Activated CD4-positive, alpha-beta T cell treated with anti-CD3 and anti-CD28 coated beads, Interleukin-2, Interleukin-6, amounts not matched to agents 100 ng/mL and 50 ng/mL, durations not matched to agents 16 hours and 8 hours (primary cell): ENCODE data around the gene SMAD3.

Experiments used
- DNase-seq: peaks from one replicate; pipeline ENCODE4 v3.0.0-alpha.2; 2020

The SMAD3 gene

DNA sequence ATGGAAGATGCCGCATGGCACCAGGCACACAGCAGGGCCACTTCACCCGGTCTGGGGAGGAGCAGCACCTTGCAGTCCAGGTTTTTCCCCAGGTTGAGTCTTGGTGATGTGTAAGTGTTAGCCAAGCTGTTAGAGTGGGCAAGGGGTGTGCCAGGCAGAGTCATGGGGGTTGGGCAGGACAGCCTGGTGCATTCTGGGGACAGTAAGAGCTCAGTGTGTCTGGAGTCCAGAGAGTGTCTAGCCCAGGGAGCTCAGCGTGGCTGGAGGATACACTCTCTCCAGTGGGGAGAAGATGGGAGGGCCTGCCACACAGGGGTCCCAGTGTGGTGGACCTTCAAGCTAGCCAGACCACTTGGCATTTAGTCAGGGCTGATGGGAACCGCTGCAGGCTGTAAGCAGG lies 101.7 kb downstream of the SMAD3 start:
- DNase-seq, result no peak

DNA sequence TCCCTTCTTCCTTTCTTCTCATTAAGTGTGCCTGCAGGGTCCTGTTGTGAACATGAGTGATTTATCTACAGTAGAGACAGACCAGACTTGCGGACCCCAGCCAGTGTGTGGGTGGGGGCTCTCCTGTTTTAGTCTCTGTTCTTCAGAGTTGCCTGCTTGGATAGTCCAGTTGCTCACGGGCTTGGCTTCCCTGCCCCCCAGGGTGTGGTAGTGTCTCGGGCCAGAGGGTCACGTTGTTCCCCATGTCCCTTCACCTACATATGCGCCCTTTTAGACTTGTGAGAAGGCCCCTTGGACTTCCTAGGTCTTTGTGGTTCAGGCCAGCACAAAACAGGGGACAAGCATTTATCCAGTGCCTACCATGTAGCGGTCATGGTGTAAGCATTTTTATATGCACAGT lies 103.3 kb downstream of the SMAD3 start:
- no peak for DNase-seq

DNA sequence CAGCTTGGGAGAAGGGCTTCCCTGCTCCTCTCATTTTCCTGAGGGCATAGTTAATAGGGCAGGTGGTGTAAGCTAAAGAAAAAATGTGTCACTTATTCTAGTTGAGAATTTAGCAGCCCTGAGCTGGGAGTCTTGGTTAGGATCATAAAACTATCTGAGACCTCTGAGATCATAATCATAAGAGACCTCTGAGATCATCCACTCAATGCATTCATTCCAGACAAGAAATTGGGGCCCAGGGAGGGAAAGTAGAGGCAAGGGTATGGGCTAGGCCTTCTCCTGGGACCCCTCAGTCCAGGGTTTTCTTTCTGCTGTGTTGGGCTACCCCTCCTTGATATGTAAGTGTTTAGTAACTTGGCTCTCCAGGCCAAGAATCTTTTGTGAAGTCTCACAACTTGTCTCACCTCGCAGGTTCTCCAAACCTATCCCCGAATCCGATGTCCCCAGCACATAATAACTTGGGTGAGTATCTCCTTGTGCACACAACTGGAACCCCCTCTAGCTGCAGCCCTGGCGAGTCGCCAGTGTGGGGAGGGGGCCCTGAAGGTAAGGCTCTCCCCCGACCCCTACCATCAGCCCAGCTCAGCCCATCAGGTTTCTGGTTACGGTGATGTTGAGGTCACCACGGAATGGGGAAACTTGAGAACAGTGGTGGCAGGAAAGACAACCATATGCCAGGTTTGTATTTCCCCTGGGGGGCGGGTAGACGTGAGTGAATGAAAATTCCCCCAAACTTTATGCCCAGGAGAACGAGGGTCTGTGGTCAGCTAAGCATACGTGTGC lies 104.9 kb downstream of the SMAD3 start:
- no peak for DNase-seq

DNA sequence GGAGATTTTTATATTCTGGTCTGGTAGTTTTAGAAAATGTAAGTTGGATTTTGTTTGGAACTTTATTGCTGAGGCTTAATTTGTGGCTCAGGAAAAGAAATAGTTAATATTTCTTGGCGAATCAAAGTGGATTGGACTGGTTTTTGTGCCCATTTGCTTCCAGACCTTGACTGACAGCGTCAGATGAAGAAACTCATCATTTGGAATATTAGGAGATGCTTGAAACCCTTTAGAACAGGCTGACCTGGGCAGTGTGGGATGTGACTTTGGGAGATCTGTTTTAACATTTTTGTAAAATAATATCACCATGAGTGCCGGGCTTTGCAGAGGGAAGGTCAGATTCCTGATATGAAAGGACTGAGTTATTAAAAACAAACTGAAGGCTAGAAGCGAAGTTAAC lies 106.1 kb downstream of the SMAD3 start:
- DNase-seq, result no peak

DNA sequence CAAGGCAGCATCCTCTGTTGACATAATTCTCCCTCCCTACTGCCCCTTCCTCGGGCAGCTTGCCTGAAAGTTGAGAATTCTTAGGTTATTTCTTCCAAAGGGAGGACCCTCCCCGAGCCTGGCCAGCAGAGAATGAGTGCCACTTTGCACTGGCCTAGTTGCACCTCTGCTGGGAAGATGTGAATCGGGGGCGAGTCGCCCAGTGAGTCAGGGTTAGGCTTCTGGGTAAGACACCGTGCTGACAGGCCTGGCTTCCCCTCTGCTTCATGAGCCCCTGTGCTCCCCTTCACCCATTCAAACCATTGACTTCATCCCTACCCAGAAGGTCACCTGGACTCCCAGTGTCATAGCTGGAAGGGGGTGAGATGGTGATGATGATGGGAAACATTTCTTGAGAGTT lies 106.8 kb downstream of the SMAD3 start:
- no peak for DNase-seq

DNA sequence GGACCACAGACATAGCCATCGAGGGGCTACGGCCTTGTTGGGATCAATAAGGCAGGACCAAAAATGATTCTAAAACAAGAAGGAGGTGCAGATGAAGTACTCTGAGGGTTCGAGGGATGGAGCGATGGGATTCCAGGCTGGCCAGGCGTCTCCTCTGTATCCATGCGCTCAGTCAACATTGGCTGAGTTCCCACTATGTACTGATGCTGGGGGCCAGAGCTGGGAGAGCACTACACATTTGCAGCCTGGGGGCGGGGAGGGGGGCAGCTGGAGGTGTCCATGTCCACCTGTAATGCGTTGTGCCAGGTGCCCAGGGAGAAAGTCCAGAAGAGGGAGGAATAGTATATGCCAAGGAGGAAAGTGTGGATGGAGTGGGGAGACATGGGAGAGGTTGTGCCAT lies 107.6 kb downstream of the SMAD3 start:
- DNase-seq, result no peak

DNA sequence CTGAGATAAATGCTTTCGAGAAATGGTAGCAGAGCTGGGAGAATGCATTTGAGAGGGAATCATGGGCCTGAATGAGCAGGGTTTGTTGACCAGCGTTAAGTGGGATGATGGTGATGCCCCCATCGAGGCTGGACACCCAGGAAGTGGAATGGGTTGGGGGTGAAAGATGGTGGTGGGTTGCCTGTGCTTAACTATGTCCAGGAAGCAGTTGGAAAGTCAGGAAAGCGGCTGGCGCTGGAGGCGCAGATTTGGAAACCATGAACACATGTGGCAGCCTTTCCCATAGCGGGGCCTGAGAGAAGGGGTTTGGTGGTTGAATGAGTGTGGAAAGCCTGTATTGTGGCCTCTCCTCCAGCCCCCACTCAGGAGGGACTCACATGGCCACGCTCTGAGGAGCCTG lies 108.4 kb downstream of the SMAD3 start:
- DNase-seq, result no peak

DNA sequence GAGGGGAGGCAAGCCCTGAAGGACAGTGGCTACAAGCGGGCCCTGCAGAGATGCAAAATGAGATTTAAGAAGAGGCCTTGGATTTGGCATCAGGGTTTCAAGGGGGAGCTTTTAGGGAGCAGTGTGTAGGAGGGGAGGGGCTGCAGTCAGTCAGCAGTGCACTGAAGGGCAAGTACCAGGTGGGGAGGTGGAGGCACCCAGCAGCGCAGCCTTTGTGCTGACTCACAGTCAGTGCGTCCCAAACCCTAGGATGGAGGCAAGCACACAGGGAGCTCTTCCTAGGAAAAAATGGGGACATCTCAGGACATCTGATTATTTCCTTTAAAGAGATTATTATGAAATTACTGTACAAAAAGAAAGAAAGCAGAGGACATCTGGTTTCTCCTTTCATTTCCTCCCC lies 109.0 kb downstream of the SMAD3 start:
- no peak for DNase-seq

DNA sequence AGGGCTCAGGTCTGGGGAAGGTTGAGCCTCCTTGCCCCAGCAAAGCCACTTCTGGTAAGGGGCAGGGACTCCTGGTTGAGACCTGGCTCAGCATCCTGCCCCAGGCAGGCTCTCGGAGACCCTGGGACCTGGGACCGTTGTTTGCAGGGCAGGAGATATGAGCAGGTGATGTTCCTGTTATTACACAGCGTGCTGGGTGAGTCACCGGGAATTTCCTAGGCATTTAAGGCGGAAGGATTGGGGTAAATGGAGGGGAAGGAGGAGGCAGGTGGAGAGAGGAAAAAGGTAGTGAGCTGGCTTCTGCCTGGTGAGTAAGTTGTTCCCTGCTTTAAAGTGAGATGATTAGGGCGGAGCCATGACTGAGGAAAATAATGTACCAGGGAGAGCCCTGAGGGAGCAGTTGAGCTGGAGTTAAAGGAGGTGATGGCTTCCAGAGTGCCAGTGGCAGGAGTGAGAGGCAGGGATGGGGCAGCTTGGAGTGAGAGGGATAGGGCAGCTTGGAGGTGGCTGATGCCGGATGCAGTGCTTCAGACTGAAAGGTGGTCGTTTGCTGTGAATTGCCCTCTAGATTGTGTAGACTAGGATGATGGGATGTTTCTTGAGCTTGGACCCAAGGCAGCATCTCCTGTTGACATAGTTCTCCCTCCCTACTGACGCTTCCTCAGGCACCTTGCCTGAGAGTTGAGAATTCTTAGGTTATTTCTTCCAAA lies 109.6 kb downstream of the SMAD3 start:
- peak; percentile 52 for DNase-seq

DNA sequence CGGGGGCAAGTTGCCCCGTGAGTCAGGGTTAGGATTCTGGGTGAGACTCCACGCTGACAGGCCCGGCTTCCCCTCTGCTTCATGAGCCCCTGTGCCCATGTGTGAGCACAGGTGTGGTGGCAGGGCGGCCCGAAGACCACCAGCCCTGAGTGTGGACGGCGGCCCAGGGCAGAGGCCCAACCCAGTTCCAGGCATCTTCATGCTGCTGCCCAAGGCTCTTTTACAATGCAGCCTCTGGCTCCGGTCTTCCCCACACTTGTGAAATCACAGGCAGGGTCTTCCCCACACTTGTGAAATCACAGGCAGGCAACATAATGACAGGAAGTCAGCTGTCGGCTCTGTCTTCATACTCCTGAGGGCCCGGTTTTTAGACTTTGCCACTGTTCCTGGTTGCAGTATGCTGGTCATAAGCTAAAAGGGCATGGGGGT lies 110.3 kb downstream of the SMAD3 start:
- peak; percentile 55 for DNase-seq

DNA sequence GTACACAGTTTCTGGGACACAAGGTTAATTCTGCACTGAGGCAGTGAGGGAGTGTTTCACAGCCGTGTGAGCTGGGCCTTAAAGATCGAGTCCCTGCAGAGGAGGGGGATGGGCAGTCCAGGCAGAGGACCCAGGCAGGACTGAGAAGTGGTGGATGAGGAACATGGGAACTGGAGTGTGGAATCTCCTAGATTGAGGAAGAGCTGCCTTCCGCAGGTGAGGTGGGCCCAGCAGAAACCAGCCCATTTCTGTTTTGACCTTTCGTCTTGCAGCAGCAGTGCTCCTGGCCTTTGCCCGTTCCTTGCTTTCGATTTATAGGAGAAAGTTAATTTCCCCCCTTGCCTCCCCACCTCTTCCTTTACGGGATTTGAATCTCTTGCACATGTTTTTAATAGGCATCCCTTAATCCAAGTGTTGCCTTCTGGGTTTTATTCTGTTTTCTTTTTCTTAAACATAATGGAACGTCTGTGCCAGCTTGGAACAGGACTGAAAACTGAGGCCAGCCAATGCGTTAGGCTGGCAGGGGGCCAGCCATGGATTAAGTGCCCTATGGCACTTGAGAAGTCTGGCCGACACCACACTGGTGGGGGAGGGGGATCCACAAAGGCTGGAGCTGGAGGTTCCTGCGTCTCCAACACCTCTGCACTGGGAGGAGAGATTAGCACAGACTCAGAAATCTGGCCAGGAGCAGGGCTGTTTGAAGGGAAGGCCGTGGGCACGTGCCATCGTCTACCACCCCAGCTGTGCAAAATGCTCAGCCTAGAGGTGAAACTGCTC lies 111.0 kb downstream of the SMAD3 start:
- no peak for DNase-seq

DNA sequence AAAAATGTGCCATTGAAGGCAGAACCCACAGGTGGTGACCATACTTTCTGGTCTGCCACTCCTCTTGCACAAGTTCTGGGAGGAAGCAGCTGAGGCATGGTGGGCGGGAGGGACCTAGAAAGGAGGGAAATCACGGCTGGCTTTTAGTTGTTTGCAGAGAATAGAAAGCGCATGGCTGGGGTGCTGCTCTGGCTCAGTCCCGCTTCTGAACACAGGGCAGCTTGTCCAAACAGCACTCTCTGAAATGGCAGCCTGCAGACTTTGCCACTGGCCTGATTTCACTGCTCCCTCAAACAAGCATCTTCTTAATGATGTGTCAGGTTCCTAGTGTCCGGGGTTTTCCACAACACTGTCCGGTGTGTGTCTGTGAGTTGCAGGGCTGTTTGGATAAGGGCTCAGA lies 112.3 kb downstream of the SMAD3 start:
- DNase-seq, result no peak

DNA sequence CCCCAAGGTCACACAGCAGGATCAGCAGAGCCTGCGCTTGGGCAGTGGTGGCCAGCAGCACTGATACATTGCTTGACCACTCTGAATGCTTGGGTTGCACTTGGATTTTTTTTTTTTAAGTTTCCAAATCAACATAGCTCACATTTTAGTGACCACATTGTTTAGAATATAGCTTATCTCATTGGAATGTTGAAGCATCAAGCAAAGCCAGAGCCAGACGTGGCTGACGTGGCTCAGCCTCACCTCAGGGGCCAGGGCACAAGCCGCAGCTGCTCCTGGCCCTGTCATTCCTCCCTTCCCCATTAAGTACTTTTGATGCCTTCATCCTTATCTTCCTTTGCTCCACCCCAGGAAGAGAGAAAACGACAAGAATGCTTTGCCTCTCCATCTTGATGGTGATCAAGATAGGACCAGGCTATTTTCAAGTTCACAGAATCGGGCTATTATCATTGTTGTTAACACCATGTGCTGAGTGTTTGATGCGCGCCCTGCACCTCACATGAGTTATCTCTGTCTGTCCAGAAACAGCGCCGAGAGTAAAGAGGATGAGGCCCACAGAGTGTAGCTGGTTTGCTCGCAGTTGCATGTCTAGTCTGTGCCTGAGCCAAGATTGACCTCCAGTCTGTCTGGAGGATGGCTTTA lies 113.3 kb downstream of the SMAD3 start:
- no peak for DNase-seq

DNA sequence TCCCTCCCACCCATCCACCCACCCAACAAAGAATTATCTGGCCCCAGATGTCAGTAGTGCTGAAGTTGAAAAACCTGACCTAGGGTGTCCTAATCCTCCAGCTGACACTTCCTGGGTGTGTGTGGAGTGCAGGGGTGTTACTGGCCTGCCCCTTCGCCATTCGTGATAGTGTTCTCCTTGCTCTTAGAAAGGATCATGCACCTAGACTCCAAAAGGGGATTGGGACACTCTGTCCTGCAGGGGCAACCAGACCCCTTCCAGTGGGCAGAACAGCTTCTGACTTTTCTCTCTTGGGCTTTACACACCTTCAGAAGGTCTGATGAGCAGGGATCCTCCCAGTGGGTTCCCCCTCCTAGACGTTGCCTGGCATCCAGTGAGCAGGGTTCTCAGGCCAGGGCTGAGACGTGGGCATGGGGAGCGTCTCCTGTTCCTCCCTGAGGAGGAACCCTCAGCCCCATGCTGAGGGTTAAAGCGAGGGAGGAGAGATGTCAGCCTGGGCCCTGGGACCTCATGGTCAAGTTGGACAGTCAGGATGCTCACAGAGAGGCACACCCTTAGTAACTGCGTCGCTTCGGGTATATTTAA lies 114.1 kb downstream of the SMAD3 start:
- DNase-seq, result no peak

DNA sequence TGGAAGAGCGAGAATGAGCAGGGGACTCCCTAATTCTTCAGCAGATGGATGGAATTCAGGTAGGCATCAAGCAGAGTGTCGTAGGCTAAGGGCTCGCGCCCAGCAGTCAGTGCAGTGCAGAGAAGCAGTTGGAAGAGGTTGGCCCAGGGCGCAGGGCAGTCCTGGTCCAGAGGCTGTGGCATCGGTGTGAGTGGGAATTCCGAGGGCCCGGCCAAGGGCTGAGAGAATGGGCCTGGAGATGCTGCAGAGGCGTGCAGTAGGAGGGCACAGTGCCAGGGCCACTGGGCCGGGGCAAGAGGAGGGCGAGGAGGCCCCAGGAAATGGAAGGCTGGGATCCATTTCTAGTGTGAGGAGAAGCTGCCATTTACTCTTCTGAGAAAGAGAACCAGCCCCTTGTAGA lies 114.6 kb downstream of the SMAD3 start:
- no peak for DNase-seq

DNA sequence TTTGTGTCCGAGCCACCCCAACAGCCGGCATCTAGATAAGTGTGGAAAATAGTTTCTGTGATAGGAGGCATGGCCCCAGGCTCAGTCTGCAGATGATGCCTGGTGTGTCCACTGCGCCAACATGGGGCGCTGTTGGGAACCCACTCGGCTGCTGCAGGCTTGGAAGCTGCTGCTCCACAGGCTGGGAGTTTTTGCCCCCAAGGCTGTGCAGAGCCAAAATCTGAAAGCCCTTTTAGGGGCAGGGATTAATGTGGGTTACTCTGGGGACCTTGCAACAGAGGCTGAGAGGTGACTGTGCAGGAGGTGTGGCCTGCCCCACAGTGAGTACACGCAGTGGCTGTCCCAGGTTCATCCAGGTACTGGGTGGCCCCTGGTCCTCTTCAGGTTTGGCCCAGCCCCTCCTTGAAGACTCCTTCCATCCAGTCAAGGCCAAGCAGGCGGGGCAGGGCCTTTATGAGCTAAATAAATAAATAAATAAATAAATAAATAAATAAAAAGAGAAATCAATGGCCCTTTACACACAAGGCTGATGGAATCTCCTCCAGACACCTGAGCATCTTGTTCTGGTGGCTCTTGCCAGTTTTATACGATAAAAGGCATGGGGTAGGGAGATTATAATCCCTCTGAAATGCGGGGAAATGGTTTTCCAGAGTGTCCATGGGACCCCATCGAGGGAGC lies 115.3 kb downstream of the SMAD3 start:
- DNase-seq, result no peak

DNA sequence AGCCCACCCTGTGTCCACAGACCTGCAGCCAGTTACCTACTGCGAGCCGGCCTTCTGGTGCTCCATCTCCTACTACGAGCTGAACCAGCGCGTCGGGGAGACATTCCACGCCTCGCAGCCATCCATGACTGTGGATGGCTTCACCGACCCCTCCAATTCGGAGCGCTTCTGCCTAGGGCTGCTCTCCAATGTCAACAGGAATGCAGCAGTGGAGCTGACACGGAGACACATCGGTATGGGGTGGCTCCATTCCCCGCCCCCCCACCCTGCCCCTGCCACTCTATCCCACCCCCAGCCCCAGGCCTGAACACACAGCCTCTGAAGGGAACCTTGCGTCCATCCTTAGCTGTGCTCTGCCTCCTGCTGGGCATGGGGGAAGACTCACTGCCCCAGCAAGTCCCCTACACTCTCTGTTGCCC lies 115.8 kb downstream of the SMAD3 start:
- no peak for DNase-seq

DNA sequence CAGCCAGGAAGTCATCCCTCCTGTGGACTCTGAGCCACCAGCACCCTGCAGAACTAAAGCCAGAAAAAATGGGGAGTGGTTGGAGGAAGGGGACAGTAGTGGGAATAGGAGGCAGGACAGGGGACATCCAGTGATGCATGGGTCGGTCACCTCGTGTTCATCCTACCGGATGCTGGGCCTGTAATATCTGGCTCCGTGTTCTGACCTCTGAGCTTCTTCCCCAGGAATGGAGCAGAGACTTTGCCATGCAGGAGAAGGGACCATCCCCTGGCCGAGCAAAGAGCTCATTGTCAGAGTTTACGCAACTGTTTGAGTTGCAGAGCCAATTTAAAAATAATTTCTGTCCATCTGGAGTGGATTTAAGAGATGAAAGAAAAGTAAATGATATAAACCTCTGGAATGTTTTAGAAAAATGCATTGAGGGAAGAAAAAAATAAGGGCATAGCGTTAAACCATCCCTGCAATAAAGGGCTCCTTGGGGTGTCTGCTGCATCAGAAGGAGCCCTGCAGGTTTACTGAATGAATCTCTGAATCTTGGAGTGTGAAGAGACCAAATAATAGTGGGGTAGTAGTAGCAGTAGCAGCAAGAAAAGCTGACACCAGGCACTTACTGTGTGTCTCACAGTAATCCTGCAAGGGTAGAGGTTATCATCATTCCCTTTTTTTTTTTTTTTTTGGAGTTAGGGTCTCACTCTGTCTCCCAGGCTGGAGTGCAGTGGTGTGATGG lies 118.2 kb downstream of the SMAD3 start:
- no peak for DNase-seq

DNA sequence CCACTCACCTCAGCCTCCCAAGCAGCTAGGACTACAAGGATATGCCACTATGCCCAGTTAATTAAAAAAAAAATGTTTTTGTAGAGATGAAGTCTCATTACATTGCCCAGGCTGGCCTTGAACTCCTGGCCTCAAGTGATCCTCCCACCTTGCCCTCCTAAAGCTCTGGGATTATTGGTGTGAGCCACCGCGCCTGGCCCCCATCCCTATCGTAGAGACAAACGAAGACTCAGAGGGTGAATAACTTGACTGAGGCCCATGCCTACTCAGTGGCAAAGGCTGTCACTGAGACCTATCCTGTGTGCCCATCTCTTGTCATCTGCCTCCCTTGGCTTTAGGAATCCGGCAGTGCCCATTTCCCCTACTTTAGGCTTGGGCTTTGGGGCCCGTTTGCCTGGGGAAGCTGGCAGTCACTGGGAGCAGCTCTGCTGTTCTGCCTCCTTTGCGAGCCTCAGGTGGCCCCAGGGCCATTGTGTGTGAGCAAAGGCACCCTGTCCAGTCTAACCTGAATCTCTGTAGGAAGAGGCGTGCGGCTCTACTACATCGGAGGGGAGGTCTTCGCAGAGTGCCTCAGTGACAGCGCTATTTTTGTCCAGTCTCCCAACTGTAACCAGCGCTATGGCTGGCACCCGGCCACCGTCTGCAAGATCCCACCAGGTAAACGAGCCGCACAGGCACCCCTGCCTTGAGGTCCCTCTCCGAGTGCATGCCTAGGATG lies 119.0 kb downstream of the SMAD3 start:
- no peak for DNase-seq

DNA sequence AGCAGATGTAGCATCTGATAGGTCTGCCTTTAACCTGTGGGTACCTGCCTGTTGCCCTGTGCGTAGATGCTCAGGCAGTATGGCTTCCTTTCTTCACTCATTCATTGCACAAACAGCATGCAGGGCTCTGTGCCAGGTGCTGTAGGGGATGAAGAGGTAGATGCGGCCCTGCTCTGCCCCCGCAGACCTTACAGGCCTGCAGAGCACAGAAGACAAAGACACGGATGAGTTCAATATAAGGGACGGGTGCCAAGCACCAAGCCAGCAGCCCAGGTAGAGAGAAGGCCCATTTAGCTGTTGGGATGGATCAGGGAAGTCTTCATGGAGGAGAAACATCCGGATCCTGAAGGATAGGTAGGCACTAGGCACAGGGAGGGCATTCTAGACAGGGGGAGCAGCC lies 119.6 kb downstream of the SMAD3 start:
- no peak for DNase-seq
